Keratinocyte (primary cell): ENCODE measurements around the gene PSMB7. TPM values are rescaled to one million over a fixed set of nuclear protein-coding genes. Genes with fewer than 3 reads are reported as not detected.

Experiments used
- DNase-seq: peaks from one replicate; pipeline ENCODE4 v3.0.0-alpha.2; 2011; ENCODE audit warnings: low read depth, missing footprints, low spot score
- FAIRE-seq: peaks from 2 replicates; lab custom pipeline; 2011; peaks lifted over from hg19 to GRCh38; lab: Jason Lieb, UNC
- H2AFZ ChIP-seq: 2 replicates; pipeline ENCODE4 v1.6.0; 2012; ENCODE audit warnings: low read length, control low read depth, inconsistent platforms; ENCODE audit not compliant: control insufficient read depth
- H3K27ac ChIP-seq: 2 replicates; pipeline ENCODE4 v1.5.1; 2011; ENCODE audit warnings: low read length; ENCODE audit not compliant: control insufficient read depth, insufficient read depth
- H3K27me3 ChIP-seq: 3 replicates; pipeline ENCODE4 v1.6.0; 2011; ENCODE audit warnings: low read length; ENCODE audit not compliant: control insufficient read depth, insufficient read depth; ENCODE audit errors: extremely low read depth
- H3K36me3 ChIP-seq, 2 experiments: 2 replicates in 1 of 2; 3 replicates in 1 of 2; pipeline ENCODE4 v1.5.1; 2011; ENCODE audit warnings: low read length in 2 of 2, mild to moderate bottlenecking in 1 of 2; ENCODE audit not compliant: control insufficient read depth in 2 of 2, insufficient read depth in 2 of 2; ENCODE audit errors: extremely low read depth in 1 of 2
- H3K4me1 ChIP-seq: 3 replicates; pipeline ENCODE4 v1.5.1; 2011; ENCODE audit warnings: low read length; ENCODE audit not compliant: control insufficient read depth, insufficient read depth; ENCODE audit errors: extremely low read depth
- H3K4me2 ChIP-seq: 3 replicates; pipeline ENCODE4 v1.6.0; 2011; ENCODE audit warnings: low read depth, low read length; ENCODE audit not compliant: control insufficient read depth, insufficient read depth; ENCODE audit errors: extremely low read depth
- H3K4me3 ChIP-seq, 3 experiments: fragments of 200-600 bp in 1 of 3; sonication (generic) in 1 of 3; 2 replicates in 2 of 3; 3 replicates in 1 of 3; pipeline ENCODE4 v1.5.1; 2011 to 2016; ENCODE audit warnings: low read length in 3 of 3, mild to moderate bottlenecking in 3 of 3, control low read depth in 2 of 3, inconsistent platforms in 1 of 3, low read depth in 1 of 3, mixed read lengths in 1 of 3, mixed run types in 1 of 3, moderate library complexity in 1 of 3; ENCODE audit not compliant: control insufficient read depth in 2 of 3, insufficient read depth in 2 of 3; ENCODE audit errors: extremely low read depth in 1 of 3
- H3K79me2 ChIP-seq: 2 replicates; pipeline ENCODE4 v1.6.0; 2012; ENCODE audit warnings: low read length; ENCODE audit not compliant: control insufficient read depth, insufficient read depth
- H3K9ac ChIP-seq: 3 replicates; pipeline ENCODE4 v1.6.0; 2011; ENCODE audit warnings: low read length; ENCODE audit not compliant: control insufficient read depth, insufficient read depth; ENCODE audit errors: extremely low read depth
- H3K9me1 ChIP-seq: 3 replicates; pipeline ENCODE4 v1.6.0; 2011; ENCODE audit warnings: low read length; ENCODE audit not compliant: control insufficient read depth, insufficient read depth; ENCODE audit errors: extremely low read depth
- H3K9me3 ChIP-seq: 2 replicates; pipeline ENCODE4 v1.5.1; 2012; ENCODE audit warnings: low read depth, low read length; ENCODE audit not compliant: control insufficient read depth
- H4K20me1 ChIP-seq: 3 replicates; pipeline ENCODE4 v1.6.0; 2011; ENCODE audit warnings: low read length; ENCODE audit not compliant: control insufficient read depth, insufficient read depth; ENCODE audit errors: extremely low read depth
- CTCF ChIP-seq, 3 experiments: IDR thresholded peaks in 1 of 3; conservative IDR thresholded peaks in 1 of 3; optimal IDR thresholded peaks in 1 of 3; 2 replicates in 2 of 3; 3 replicates in 1 of 3; pipeline versions ENCODE3 to v1.5.1; 2011; ENCODE audit warnings: low read length in 3 of 3, mild to moderate bottlenecking in 3 of 3, moderate library complexity in 2 of 3, control low read depth in 1 of 3, inconsistent platforms in 1 of 3; ENCODE audit not compliant: insufficient read depth in 2 of 3; ENCODE audit errors: extremely low read depth in 1 of 3
- EZH2 ChIP-seq: IDR thresholded peaks from one replicate; pipeline ENCODE4 v1.6.1; 2012; ENCODE audit warnings: inconsistent platforms, mild to moderate bottlenecking, low read length, moderate library complexity
- dilution Hi-C: fragments of 300-500 bp; cut with MboI; formaldehyde crosslinking; loops from one replicate; pipeline ENCODE4 v1.7.0; 2020; ENCODE audit warnings: low sequenced_read_pairs; ENCODE audit not compliant: extremely low pct_ligation_motif_present
- polyA plus RNA-seq, 5 experiments: library from polyadenylated mRNA; depleted of rRNA in 3 of 5; stranded (reverse) in 3 of 5; stranded (forward) in 1 of 5; unstranded in 1 of 5; fragments of >200 nt; gene quantifications; 1 replicate in 1 of 5; 2 replicates in 3 of 5; 3 replicates in 1 of 5; pipeline versions ENCODE4 v1.2.1 to v1.2.3, GENCODE V29; 2011 to 2012; ENCODE audit warnings: missing spikeins in 2 of 5, low read depth in 1 of 5, low replicate concordance in 1 of 5

The PSMB7 gene
- polyA plus RNA-seq, 1 donor (not counting 4 experiments of a cell fraction or from before 2014, with no cell fraction given): 388 TPM

- TF ChIP-seq CTCF (optimal IDR thresholded peaks at IDR 0.05 in 1 of 3, IDR thresholded peaks at IDR 0.05 in 1 of 3, conservative IDR thresholded peaks at IDR 0.05 in 1 of 3; ENCODE audit: extremely low read depth in 1 of 3, insufficient read depth in 2 of 3, low read length in 3 of 3): no peak
- no peak for TF ChIP-seq EZH2
- DNase-seq (no peak), FAIRE-seq (no peak)
- Histone ChIP-seq H3K4me1 (peaks cover 1% of the 10 kb centered on the region), H3K27ac (no peak overlapping the region), H3K27me3 (peaks cover 11% of the 10 kb centered on the region), H2AFZ (no peak overlapping the region), H4K20me1 (no peaks in the 10 kb centered on the region), H3K4me3 (no peak overlapping the region), H3K9me3 (peaks cover 3% of the 10 kb centered on the region), H3K36me3 (no peaks in the 10 kb centered on the region), H3K9ac (no peak overlapping the region), H3K79me2 (no peaks in the 10 kb centered on the region), H3K9me1 (no peaks in the 10 kb centered on the region), H3K4me2 (no peak overlapping the region)
- dilution Hi-C loops: no loop called here
These were observed 40.6 kb upstream of the PSMB7 start for GRCh38 chr9:124455820-124456219.

GRCh38 chr9:124454791-124455443, 39.7 kb upstream of the PSMB7 start:
- no peaks in the 10 kb centered on the region for H3K36me3 ChIP-seq
- no peak overlapping the region for H3K9ac ChIP-seq
- H3K27me3 ChIP-seq: peaks cover 11% of the 10 kb centered on the region
- H2AFZ ChIP-seq: no peak overlapping the region
- FAIRE-seq (no peak), DNase-seq (no peak)
- H3K9me3 ChIP-seq: peaks cover 3% of the 10 kb centered on the region
- no peaks in the 10 kb centered on the region for H4K20me1 ChIP-seq
- no peak overlapping the region for H3K4me2 ChIP-seq
- no peak for TF ChIP-seq CTCF (optimal IDR thresholded peaks at IDR 0.05 in 1 of 3, IDR thresholded peaks at IDR 0.05 in 1 of 3, conservative IDR thresholded peaks at IDR 0.05 in 1 of 3; ENCODE audit: extremely low read depth in 1 of 3, insufficient read depth in 2 of 3, low read length in 3 of 3)
- no peak for TF ChIP-seq EZH2
- H3K9me1 ChIP-seq: no peaks in the 10 kb centered on the region
- H3K27ac ChIP-seq: no peak overlapping the region
- H3K79me2 ChIP-seq: no peaks in the 10 kb centered on the region
- peaks cover 2% of the 10 kb centered on the region for H3K4me1 ChIP-seq
- H3K4me3 ChIP-seq: no peak overlapping the region
- dilution Hi-C loops: no loop called here
